Esophagus (tissue), 2 donors: ENCODE results near the gene CSF1R. TPM values are rescaled to one million over a fixed set of nuclear protein-coding genes. Genes with fewer than 3 reads are reported as not detected.

ENCODE experiments used
- H3K27ac ChIP-seq, 2 donors: one replicate each; pipeline ENCODE4 v1.5.1; 2013; ENCODE audit warnings: low read depth in 2 of 2, mild to moderate bottlenecking in 2 of 2, inconsistent platforms in 1 of 2, low read length in 1 of 2, moderate library complexity in 1 of 2
- H3K27me3 ChIP-seq, 2 donors: one replicate each; pipeline ENCODE4 v1.6.1; 2013; ENCODE audit warnings: low read length in 2 of 2, control low read depth in 1 of 2, mild to moderate bottlenecking in 1 of 2; ENCODE audit not compliant: insufficient read depth in 2 of 2, control insufficient read depth in 1 of 2
- H3K36me3 ChIP-seq, 2 donors: one replicate each; pipeline ENCODE4 v1.6.1; 2013; ENCODE audit warnings: low read length in 1 of 2; ENCODE audit not compliant: control insufficient read depth in 2 of 2, insufficient read depth in 2 of 2
- H3K4me1 ChIP-seq, 2 donors: one replicate each; pipeline ENCODE4 v1.6.1; 2013; ENCODE audit warnings: low read length in 1 of 2; ENCODE audit not compliant: control insufficient read depth in 2 of 2, insufficient read depth in 2 of 2
- H3K4me3 ChIP-seq, 2 donors: one replicate each; pipeline ENCODE4 v1.5.1; 2013; ENCODE audit warnings: low read length in 2 of 2, mild to moderate bottlenecking in 2 of 2, low read depth in 1 of 2, moderate library complexity in 1 of 2
- H3K9me3 ChIP-seq, 2 donors: one replicate each; pipeline ENCODE4 v1.6.1; 2013; ENCODE audit warnings: mild to moderate bottlenecking in 2 of 2, low read depth in 1 of 2, low read length in 1 of 2, moderate library complexity in 1 of 2; ENCODE audit not compliant: control insufficient read depth in 2 of 2, insufficient read depth in 1 of 2
- WGBS, 2 donors: extraction: QIAGEN DNeasy Blood & Tissue Kit; methylation state at CpG; one replicate each; pipeline ENCODE4 v1.1.7; 2013; 5-methylcytosine and 5-hydroxymethylcytosine counted together
- polyA plus RNA-seq, 2 donors: library from polyadenylated mRNA; stranded (reverse); fragments of 200-250 nt; gene quantifications; one replicate each; pipeline ENCODE4 v1.2.3, GENCODE V29; 2013
- donor health status: healthy with polysubstance abuse.
- donor health status: Bipolar disorder and iron deficiency.

The CSF1R gene
- polyA plus RNA-seq, 2 donors, result 2.0 to 4.9 TPM

DNA sequence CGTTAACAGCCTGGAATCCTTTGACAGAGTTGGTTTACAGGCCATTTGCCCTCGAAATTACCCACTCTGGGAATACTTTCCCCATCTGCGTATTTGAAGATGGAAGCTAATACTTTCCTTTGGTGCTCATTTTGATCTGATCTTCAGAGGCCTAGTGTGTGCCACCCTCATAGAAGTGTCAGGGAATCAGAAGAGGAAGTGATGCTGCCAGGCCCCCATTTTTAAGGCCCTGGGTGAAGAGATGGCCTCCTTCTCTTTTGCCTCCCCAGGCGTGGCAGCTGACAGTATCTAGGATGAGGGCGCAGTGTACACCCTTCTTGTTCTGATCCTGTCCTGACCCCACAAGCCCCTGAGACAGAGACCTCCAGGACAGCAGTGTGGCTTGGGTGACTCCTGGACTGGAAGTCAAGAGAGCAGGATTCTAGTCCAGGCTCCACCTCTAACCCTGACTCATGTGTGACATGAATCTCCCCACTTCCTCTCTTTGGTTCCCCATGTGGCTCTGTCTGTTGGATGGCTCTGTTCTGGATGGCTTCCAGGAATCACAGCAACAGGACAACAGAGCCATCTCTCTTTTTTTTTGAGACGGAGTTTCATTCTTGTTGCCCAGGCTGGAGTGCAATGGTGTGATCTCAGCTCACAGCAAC is 27.8 kb downstream of the CSF1R start:
- no peaks in the 10 kb centered on the region for H3K27me3 ChIP-seq
- H3K4me3 ChIP-seq, result no peak overlapping the region
- no peaks in the 10 kb centered on the region for H3K9me3 ChIP-seq
- H3K36me3 ChIP-seq, result peaks cover 4 to 16% of the 10 kb centered on the region in 2 donors
- H3K27ac ChIP-seq, result no peak overlapping the region
- WGBS, 2 donors, result 89% methylated on average over 6 of the region's 6 CpGs
- H3K4me1 ChIP-seq, result no peaks in the 10 kb centered on the region

DNA sequence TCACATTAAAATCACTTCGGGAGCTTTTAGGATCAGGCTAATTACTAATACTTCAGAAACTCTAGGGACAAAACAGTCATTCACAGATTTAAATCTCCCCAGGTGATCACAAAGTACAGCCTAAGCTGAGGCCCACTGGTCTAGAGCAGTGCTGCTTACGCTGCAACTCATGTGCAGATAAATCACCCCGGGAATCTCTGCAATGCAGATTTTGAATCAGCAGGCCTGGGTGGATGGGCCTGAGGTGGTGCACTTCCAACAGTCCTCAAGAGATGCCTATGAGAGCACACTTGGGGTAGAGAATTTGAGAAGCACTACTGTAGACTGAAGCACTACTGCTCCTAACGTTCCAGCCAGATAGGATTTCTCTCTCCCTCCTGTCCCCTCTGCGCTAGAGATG is 28.4 kb downstream of the CSF1R start:
- WGBS, 2 donors, result 73 to 86% methylated on average over 5 of the region's 5 CpGs
- Histone ChIP-seq H3K4me1 (no peaks in the 10 kb centered on the region), H3K27me3 (no peaks in the 10 kb centered on the region), H3K9me3 (no peaks in the 10 kb centered on the region), H3K36me3 (peaks cover 6 to 19% of the 10 kb centered on the region in 2 donors), H3K27ac (peak overlapping the region in 1 of 2 donors; percentile 26), H3K4me3 (no peak overlapping the region)

DNA sequence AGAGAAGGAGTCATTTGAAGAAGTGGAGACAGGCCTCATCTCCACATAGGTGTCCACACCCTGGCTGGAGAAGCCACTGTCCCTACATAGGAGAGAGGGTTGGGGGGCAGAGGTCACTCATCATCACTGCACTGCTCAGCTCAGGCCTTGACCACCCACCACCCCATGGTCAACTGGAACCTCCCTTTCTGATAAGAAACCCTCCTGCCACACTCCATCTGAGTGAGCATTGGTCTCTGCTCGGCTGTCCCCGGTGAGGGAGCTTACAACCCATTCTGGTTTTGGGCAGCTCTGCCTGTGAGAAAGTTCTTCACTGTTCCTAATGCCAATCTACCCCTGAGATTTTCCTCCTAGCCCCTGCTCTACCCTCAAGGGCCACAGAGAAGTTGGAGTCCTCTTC is 28.8 kb downstream of the CSF1R start:
- no peaks in the 10 kb centered on the region for H3K27me3 ChIP-seq
- no peak overlapping the region for H3K4me3 ChIP-seq
- no peaks in the 10 kb centered on the region for H3K4me1 ChIP-seq
- peaks cover 11 to 22% of the 10 kb centered on the region in 2 donors for H3K36me3 ChIP-seq
- 93 to 94% methylated on average over 2 of the region's 2 CpGs for WGBS, 2 donors
- H3K27ac ChIP-seq, result no peak overlapping the region
- no peaks in the 10 kb centered on the region for H3K9me3 ChIP-seq

DNA sequence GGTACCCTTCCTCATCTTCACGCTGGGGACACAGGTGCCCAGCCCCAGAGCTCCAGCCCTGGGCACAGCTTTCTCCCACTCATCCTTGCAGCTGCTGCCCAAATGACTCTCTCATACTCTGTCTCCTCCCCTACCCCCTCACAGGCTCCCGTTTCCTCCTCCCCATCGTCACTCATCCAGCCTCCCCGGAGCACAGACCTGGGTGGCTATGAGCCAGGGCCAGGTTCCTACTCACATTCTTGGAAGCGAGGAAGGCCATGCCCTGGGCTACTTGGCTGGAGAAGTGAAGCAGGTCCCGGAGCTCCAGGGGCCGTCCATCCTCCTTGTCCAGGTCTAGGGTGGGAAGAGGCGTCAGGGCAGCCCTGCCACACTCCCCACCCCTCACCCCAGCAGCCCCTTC is 29.3 kb downstream of the CSF1R start:
- H3K4me1 ChIP-seq, result no peaks in the 10 kb centered on the region

DNA sequence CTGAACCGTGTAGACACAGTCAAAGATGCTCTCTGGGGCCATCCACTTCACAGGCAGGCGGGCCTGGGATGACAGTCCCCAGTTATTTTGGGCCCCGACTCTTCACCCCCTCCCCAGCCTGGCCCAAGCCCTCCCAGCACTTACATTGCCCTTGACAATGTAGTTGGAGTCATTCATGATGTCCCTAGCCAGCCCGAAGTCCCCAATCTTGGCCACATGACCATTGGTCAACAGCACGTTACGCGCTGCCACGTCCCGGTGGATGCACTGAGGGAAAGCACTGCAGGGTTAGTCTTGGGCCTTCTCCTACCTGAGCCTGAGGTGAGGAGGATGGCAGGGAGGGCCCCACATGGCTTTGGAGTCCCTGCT is 30.3 kb downstream of the CSF1R start:
- Histone ChIP-seq H3K27ac (no peak overlapping the region), H3K4me3 (no peak overlapping the region), H3K9me3 (no peaks in the 10 kb centered on the region), H3K4me1 (no peaks in the 10 kb centered on the region), H3K36me3 (peaks cover 22 to 34% of the 10 kb centered on the region in 2 donors), H3K27me3 (no peaks in the 10 kb centered on the region)
- WGBS, 2 donors, result 97 to 98% methylated on average over 9 of the region's 9 CpGs

More for the DNA sequence above, 29.3 kb downstream of the CSF1R start:
- WGBS, 2 donors, result 56 to 67% methylated on average over 8 of the region's 8 CpGs
- Histone ChIP-seq H3K27me3 (no peaks in the 10 kb centered on the region), H3K4me3 (no peak overlapping the region), H3K27ac (no peak overlapping the region), H3K9me3 (no peaks in the 10 kb centered on the region), H3K36me3 (peaks cover 15 to 27% of the 10 kb centered on the region in 2 donors)

DNA sequence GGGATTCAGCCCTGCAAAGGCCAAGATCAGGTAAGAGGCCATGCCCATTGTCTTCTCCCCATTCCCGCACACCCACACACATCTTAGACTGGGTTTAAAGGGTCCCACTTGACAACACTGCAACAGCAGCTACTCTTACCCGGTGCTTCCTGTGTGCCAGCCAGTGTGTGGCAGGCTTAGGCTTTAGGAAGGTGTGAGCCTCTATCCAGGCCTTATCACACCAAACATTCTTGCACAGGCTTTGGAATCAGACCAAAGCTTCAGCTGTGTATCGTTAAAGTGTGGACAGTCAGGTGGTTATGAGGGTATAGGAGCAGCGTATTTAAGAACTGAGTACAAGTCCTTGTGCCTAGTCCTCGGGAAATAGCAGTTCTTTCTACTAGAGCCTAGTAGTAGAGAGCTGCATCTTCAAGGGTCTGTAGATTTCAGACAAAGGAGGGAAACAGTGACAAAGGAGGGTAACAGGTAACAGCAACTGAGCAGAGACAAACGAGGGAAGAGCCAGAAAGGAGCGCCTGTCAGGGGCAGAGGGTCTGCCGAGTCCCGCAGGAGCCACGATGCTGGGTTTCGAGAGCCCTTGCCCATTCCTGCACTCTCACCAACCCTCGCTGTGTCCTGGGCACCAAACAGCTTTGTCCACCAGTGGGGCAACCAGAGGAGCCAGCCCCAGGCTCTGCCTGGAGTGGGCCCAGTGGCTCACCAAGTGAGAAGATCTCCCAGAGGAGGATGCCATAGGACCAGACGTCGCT is 30.9 kb downstream of the CSF1R start:
- H3K36me3 ChIP-seq, result peaks cover 22 to 40% of the 10 kb centered on the region in 2 donors
- H3K4me3 ChIP-seq, result no peak overlapping the region
- H3K9me3 ChIP-seq, result no peaks in the 10 kb centered on the region
- H3K27me3 ChIP-seq, result no peaks in the 10 kb centered on the region
- WGBS, 2 donors, result 86 to 87% methylated on average over 14 of the region's 14 CpGs
- no peaks in the 10 kb centered on the region for H3K4me1 ChIP-seq
- H3K27ac ChIP-seq, result no peak overlapping the region

DNA sequence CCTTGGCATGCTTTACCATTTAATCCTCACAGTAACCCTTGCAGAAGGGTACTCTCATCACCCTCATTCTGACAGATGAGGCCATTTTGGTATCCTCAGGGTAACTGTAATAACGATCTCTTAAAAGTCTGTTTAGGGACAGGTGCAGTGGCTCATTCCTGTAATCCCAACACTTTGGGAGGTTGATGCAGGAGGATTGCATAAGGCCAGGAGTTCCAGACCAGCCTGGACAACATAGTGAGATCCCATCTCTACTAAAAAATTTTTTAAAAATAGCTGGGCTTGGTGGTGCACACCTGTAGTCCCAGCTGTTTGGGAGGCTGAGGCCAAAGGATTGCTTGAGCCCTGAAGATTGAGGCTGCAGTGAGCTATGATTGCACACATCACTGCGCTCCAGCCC is 31.8 kb downstream of the CSF1R start:
- peaks cover 26 to 48% of the 10 kb centered on the region in 2 donors for H3K36me3 ChIP-seq
- H3K27me3 ChIP-seq, result no peaks in the 10 kb centered on the region
- WGBS, 2 donors, result 94 to 98% methylated on average over 2 of the region's 2 CpGs
- no peaks in the 10 kb centered on the region for H3K9me3 ChIP-seq
- no peak overlapping the region for H3K27ac ChIP-seq
- no peaks in the 10 kb centered on the region for H3K4me1 ChIP-seq
- H3K4me3 ChIP-seq, result no peak overlapping the region

DNA sequence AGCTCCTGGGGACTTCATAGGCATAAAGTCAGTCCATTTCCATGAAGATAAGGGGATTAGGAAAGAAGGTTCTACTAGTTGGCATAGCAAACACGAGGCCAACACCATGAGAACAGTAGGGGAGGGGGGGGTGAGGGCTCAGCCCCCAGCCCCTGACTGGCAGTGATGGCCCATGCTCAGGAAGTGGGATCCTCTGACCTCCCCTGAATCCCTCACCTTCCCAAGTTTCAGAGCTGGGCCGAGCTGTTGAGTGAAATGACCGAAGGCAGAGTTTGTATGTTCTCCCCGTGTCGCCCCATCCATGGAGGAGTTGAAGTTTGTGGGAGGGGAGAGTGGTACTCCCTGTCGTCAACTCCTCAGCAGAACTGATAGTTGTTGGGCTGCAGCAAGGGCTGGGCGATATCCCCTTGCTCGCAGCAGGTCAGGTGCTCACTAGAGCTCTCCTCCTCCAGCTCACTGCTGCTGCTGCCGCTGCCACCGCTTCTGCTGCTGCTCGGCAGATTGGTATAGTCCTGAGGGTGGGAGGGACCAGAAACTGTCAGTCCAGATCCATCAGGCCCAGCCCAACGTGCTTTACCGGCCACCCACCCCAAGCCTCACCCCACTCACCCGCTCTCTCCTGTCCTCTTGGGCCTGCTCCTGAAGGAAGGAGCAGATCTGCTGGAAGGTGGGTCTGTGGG is 32.5 kb downstream of the CSF1R start:
- H3K4me3 ChIP-seq, result no peak overlapping the region
- 91 to 96% methylated on average over 14 of the region's 14 CpGs for WGBS, 2 donors
- no peaks in the 10 kb centered on the region for H3K9me3 ChIP-seq
- no peaks in the 10 kb centered on the region for H3K4me1 ChIP-seq
- H3K27ac ChIP-seq, result no peak overlapping the region
- H3K27me3 ChIP-seq, result no peaks in the 10 kb centered on the region
- peaks cover 26 to 55% of the 10 kb centered on the region in 2 donors for H3K36me3 ChIP-seq

DNA sequence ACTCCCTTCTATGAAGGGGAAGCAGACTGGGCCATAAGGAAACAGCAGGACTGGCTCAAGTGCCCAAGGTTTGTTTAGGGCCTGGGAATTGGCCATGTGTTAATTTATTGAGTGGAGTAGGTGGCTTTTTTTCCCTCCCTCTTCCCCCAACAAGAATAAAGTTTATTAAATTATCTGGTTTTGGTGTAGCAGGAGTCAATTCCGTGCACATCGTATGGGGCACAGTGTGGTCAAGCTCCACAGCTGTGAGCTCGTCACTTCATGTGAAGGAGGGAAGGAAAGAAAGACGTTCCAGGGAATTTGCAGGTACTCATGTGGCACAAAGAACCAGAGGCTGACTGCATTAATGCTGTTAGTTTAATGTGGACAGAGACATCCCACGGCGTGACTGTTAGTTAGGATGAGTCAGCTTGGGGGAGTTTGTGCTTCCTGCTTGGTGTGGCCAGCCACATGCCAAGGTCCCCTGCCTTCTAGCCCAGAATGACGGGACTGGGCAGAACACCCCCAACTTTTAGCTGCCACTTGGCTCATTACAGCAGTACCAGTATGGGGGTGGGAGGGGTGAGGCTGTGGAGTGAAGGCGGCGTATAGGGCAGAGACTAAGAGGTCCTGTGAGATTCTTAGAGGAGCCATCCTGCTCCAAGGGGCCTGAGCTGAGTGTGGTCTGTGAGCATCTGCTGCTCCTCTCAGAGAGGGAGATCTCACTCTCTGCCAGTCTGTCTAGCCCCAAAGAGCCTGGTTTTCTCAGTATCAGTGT is 33.2 kb downstream of the CSF1R start:
- no peak overlapping the region for H3K27ac ChIP-seq
- no peaks in the 10 kb centered on the region for H3K9me3 ChIP-seq
- WGBS, 2 donors, result 81 to 82% methylated on average over 9 of the region's 9 CpGs
- H3K4me3 ChIP-seq, result no peak overlapping the region
- no peaks in the 10 kb centered on the region for H3K4me1 ChIP-seq
- no peaks in the 10 kb centered on the region for H3K27me3 ChIP-seq
- H3K36me3 ChIP-seq, result peaks cover 26 to 60% of the 10 kb centered on the region in 2 donors
